ENCODE data around the gene OR6Y1. TPM values are rescaled to one million over a fixed set of nuclear protein-coding genes. Genes with fewer than 3 reads are reported as not detected.

OR6Y1 gene
- polyA plus RNA-seq, 1 donor (not counting 4 experiments of a cell fraction or from before 2014, with no cell fraction given) = not detected

- Histone ChIP-seq H3K9me1 (ENCODE audit: control insufficient read depth, extremely low read depth, insufficient read depth, low read length) (no peaks in the 10 kb centered on the region), H3K9me3 (ENCODE audit: control insufficient read depth, low read depth, low read length) (no peaks in the 10 kb centered on the region), H3K9ac (ENCODE audit: control insufficient read depth, extremely low read depth, insufficient read depth, low read length) (no peak within 1 kb of the TSS), H3K36me3 (ENCODE audit: control insufficient read depth in 2 of 2, extremely low read depth in 1 of 2, insufficient read depth in 2 of 2, low read length in 2 of 2) (no peaks in the 10 kb centered on the region), H3K4me3 (ENCODE audit: control insufficient read depth in 2 of 3, extremely low read depth in 1 of 3, insufficient read depth in 2 of 3, low read depth in 1 of 3, low read length in 3 of 3) (no peak within 1 kb of the TSS), H3K27me3 (ENCODE audit: control insufficient read depth, extremely low read depth, insufficient read depth, low read length) (no peaks in the 10 kb centered on the region), H3K79me2 (ENCODE audit: control insufficient read depth, insufficient read depth, low read length) (no peaks in the 10 kb centered on the region), H3K4me2 (ENCODE audit: control insufficient read depth, extremely low read depth, insufficient read depth, low read depth, low read length) (no peak within 1 kb of the TSS), H2AFZ (ENCODE audit: control insufficient read depth, low read length) (no peak within 1 kb of the TSS), H3K4me1 (ENCODE audit: control insufficient read depth, extremely low read depth, insufficient read depth, low read length) (no peaks in the 10 kb centered on the region), H3K27ac (ENCODE audit: control insufficient read depth, insufficient read depth, low read length) (no peak within 1 kb of the TSS), H4K20me1 (ENCODE audit: control insufficient read depth, extremely low read depth, insufficient read depth, low read length) (no peaks in the 10 kb centered on the region)
- no peak for TF ChIP-seq EZH2 (IDR thresholded peaks at IDR 0.05; ENCODE audit: low read length)
- no peak for TF ChIP-seq CTCF (optimal IDR thresholded peaks at IDR 0.05 in 1 of 3, IDR thresholded peaks at IDR 0.05 in 1 of 3, conservative IDR thresholded peaks at IDR 0.05 in 1 of 3; ENCODE audit: extremely low read depth in 1 of 3, insufficient read depth in 2 of 3, low read length in 3 of 3)
- FAIRE-seq (no peak), DNase-seq (ENCODE audit: low read depth, low spot score) (no peak)
- dilution Hi-C loops (cut with MboI; ENCODE audit: extremely low pct_ligation_motif_present, low sequenced_read_pairs) = no loop called here
Observed at GRCh38 chr1:158579733-158580132, 25.5 kb upstream of the OR6Y1 start, which contains the start of gene OR10X1. Gene OR10X1, minus strand, starts transcription at chr1:158579899. Its CDS starts 0 bp downstream, at chr1:158579899.

- dilution Hi-C loops (cut with MboI; ENCODE audit: extremely low pct_ligation_motif_present, low sequenced_read_pairs) = no loop called here
- no peak overlapping the region for H3K4me3 ChIP-seq (ENCODE audit: control insufficient read depth in 2 of 3, extremely low read depth in 1 of 3, insufficient read depth in 2 of 3, low read depth in 1 of 3, low read length in 3 of 3)
- H3K9me1 ChIP-seq (ENCODE audit: control insufficient read depth, extremely low read depth, insufficient read depth, low read length) = no peaks in the 10 kb centered on the region
- H3K36me3 ChIP-seq (ENCODE audit: control insufficient read depth in 2 of 2, extremely low read depth in 1 of 2, insufficient read depth in 2 of 2, low read length in 2 of 2) = no peaks in the 10 kb centered on the region
- no peaks in the 10 kb centered on the region for H4K20me1 ChIP-seq (ENCODE audit: control insufficient read depth, extremely low read depth, insufficient read depth, low read length)
- no peaks in the 10 kb centered on the region for H3K4me1 ChIP-seq (ENCODE audit: control insufficient read depth, extremely low read depth, insufficient read depth, low read length)
- no peak overlapping the region for H3K27ac ChIP-seq (ENCODE audit: control insufficient read depth, insufficient read depth, low read length)
- no peak overlapping the region for H2AFZ ChIP-seq (ENCODE audit: control insufficient read depth, low read length)
- FAIRE-seq (no peak), DNase-seq (ENCODE audit: low read depth, low spot score) (no peak)
- H3K4me2 ChIP-seq (ENCODE audit: control insufficient read depth, extremely low read depth, insufficient read depth, low read depth, low read length) = no peak overlapping the region
- H3K27me3 ChIP-seq (ENCODE audit: control insufficient read depth, extremely low read depth, insufficient read depth, low read length) = no peaks in the 10 kb centered on the region
- no peaks in the 10 kb centered on the region for H3K79me2 ChIP-seq (ENCODE audit: control insufficient read depth, insufficient read depth, low read length)
- TF ChIP-seq CTCF (optimal IDR thresholded peaks at IDR 0.05 in 1 of 3, IDR thresholded peaks at IDR 0.05 in 1 of 3, conservative IDR thresholded peaks at IDR 0.05 in 1 of 3; ENCODE audit: extremely low read depth in 1 of 3, insufficient read depth in 2 of 3, low read length in 3 of 3) = no peak
- TF ChIP-seq EZH2 (IDR thresholded peaks at IDR 0.05; ENCODE audit: low read length) = no peak
- H3K9me3 ChIP-seq (ENCODE audit: control insufficient read depth, low read depth, low read length) = no peaks in the 10 kb centered on the region
- H3K9ac ChIP-seq (ENCODE audit: control insufficient read depth, extremely low read depth, insufficient read depth, low read length) = no peak overlapping the region
Observed at GRCh38 chr1:158577561-158577960, 23.4 kb upstream of the OR6Y1 start.

Measured in keratinocyte (primary cell).